Measurements from ENCODE around the gene NEDD4L. TPM values are rescaled to one million over a fixed set of nuclear protein-coding genes. Genes with fewer than 3 reads are reported as not detected.

Gene NEDD4L
- total and polyA plus RNA-seq, 2 experiments from 2014 or later, result 36.2 to 72.3 TPM

GRCh38 chr18:58391231-58391825 is 347.3 kb downstream of the NEDD4L start (continued):
- TF ChIP-seq, protein P1, sequence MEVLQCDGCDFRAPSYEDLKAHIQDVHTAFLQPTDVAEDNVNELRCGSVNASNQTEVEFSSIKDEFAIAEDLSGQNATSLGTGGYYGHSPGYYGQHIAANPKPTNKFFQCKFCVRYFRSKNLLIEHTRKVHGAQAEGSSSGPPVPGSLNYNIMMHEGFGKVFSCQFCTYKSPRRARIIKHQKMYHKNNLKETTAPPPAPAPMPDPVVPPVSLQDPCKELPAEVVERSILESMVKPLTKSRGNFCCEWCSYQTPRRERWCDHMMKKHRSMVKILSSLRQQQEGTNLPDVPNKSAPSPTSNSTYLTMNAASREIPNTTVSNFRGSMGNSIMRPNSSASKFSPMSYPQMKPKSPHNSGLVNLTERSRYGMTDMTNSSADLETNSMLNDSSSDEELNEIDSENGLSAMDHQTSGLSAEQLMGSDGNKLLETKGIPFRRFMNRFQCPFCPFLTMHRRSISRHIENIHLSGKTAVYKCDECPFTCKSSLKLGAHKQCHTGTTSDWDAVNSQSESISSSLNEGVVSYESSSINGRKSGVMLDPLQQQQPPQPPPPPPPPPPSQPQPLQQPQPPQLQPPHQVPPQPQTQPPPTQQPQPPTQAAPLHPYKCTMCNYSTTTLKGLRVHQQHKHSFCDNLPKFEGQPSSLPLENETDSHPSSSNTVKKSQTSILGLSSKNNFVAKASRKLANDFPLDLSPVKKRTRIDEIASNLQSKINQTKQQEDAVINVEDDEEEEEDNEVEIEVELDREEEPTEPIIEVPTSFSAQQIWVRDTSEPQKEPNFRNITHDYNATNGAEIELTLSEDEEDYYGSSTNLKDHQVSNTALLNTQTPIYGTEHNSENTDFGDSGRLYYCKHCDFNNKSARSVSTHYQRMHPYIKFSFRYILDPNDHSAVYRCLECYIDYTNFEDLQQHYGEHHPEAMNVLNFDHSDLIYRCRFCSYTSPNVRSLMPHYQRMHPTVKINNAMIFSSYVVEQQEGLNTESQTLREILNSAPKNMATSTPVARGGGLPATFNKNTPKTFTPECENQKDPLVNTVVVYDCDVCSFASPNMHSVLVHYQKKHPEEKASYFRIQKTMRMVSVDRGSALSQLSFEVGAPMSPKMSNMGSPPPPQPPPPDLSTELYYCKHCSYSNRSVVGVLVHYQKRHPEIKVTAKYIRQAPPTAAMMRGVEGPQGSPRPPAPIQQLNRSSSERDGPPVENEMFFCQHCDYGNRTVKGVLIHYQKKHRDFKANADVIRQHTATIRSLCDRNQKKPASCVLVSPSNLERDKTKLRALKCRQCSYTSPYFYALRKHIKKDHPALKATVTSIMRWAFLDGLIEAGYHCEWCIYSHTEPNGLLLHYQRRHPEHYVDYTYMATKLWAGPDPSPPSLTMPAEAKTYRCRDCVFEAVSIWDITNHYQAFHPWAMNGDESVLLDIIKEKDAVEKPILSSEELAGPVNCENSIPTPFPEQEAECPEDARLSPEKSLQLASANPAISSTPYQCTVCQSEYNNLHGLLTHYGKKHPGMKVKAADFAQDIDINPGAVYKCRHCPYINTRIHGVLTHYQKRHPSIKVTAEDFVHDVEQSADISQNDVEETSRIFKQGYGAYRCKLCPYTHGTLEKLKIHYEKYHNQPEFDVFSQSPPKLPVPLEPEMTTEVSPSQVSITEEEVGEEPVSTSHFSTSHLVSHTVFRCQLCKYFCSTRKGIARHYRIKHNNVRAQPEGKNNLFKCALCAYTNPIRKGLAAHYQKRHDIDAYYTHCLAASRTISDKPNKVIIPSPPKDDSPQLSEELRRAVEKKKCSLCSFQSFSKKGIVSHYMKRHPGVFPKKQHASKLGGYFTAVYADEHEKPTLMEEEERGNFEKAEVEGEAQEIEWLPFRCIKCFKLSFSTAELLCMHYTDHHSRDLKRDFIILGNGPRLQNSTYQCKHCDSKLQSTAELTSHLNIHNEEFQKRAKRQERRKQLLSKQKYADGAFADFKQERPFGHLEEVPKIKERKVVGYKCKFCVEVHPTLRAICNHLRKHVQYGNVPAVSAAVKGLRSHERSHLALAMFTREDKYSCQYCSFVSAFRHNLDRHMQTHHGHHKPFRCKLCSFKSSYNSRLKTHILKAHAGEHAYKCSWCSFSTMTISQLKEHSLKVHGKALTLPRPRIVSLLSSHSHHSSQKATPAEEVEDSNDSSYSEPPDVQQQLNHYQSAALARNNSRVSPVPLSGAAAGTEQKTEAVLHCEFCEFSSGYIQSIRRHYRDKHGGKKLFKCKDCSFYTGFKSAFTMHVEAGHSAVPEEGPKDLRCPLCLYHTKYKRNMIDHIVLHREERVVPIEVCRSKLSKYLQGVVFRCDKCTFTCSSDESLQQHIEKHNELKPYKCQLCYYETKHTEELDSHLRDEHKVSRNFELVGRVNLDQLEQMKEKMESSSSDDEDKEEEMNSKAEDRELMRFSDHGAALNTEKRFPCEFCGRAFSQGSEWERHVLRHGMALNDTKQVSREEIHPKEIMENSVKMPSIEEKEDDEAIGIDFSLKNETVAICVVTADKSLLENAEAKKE (CRISPR knock-in tag; IDR thresholded peaks at IDR 0.05), result no peak
- TF ChIP-seq JUNB (IDR thresholded peaks at IDR 0.05; ENCODE audit: unreplicated experiment), result no peak
- TF ChIP-seq NANOG (IDR thresholded peaks at IDR 0.05; ENCODE audit: borderline replicate concordance), result no peak
- no peak for TF ChIP-seq ZNF331 (CRISPR knock-in tag; IDR thresholded peaks at IDR 0.05; ENCODE audit: low read depth)
- TF ChIP-seq ZNF114 (CRISPR knock-in tag; IDR thresholded peaks at IDR 0.05), result no peak
- TF ChIP-seq REST (IDR thresholded peaks at IDR 0.05; ENCODE audit: unreplicated experiment), result no peak
- TF ChIP-seq EZH2phosphoT487 (IDR thresholded peaks at IDR 0.05; ENCODE audit: unreplicated experiment), result no peak
- no peak for TF ChIP-seq ETS1 (IDR thresholded peaks at IDR 0.05)
